Measurements from ENCODE around the gene MRPS18A.

DNA sequence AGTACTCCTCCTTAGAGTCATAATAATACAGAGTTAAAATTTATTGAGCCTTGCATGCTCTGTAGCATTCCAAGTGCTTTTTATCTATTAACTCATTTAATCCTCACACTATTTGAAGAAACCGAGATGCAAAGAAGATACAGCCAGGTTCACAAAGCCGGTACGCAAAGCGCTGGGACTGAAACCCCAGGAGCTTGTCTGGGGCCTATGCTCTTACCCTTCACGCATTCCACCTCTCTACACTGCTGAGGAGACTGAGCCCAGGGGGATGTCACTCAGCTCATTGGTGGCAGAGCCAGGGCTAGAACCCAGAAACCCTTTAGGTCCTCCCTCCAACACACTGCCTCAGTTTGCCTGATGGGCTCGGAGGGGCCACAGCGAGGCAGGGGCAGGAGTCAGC lies 19.7 kb upstream of the MRPS18A start:
- TF ChIP-seq, protein P1, sequence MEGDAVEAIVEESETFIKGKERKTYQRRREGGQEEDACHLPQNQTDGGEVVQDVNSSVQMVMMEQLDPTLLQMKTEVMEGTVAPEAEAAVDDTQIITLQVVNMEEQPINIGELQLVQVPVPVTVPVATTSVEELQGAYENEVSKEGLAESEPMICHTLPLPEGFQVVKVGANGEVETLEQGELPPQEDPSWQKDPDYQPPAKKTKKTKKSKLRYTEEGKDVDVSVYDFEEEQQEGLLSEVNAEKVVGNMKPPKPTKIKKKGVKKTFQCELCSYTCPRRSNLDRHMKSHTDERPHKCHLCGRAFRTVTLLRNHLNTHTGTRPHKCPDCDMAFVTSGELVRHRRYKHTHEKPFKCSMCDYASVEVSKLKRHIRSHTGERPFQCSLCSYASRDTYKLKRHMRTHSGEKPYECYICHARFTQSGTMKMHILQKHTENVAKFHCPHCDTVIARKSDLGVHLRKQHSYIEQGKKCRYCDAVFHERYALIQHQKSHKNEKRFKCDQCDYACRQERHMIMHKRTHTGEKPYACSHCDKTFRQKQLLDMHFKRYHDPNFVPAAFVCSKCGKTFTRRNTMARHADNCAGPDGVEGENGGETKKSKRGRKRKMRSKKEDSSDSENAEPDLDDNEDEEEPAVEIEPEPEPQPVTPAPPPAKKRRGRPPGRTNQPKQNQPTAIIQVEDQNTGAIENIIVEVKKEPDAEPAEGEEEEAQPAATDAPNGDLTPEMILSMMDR (conservative IDR thresholded peaks at IDR 0.05; ENCODE audit: low read length), result no peak
- no peak for TF ChIP-seq EZH2phosphoT487 (IDR thresholded peaks at IDR 0.05; ENCODE audit: borderline replicate concordance)

Measured in Loucy (cell line).